Kidney (tissue), 14 donors: ENCODE measurements around the gene INO80D. TPM values are rescaled to one million over a fixed set of nuclear protein-coding genes. Genes with fewer than 3 reads are reported as not detected.
"Not testable (repeated sequence)": the region's sequence is repeated elsewhere in the genome, so short reads cannot be mapped to it uniquely, and the experiment has no call there.

Experiments
- DNase-seq, 5 donors: peaks; one replicate each; pipeline ENCODE4 v3.0.0-alpha.2; 2013 to 2020
- FAIRE-seq: peaks from 2 replicates; lab custom pipeline; 2012; peaks lifted over from hg19 to GRCh38; lab: Jason Lieb, UNC
- H3K27ac ChIP-seq, 2 donors: one replicate each; pipeline ENCODE4 v1.7.0; 2013; ENCODE audit warnings: low read depth in 2 of 2, low read length in 2 of 2, inconsistent platforms in 1 of 2
- H3K27me3 ChIP-seq: one replicate; pipeline ENCODE4 v1.7.1; 2013; ENCODE audit warnings: low read length, inconsistent platforms; ENCODE audit not compliant: control insufficient read depth, insufficient read depth
- H3K36me3 ChIP-seq, 3 donors: one replicate each; pipeline versions ENCODE4 v1.7.0 to v1.7.1; 2013; ENCODE audit warnings: low read length in 3 of 3, control low read depth in 1 of 3, inconsistent platforms in 1 of 3; ENCODE audit not compliant: insufficient read depth in 3 of 3, control insufficient read depth in 2 of 3
- H3K4me1 ChIP-seq, 3 donors: one replicate each; pipeline versions ENCODE4 v1.7.0 to v1.7.1; 2013; ENCODE audit warnings: low read length in 3 of 3, inconsistent platforms in 1 of 3, low read depth in 1 of 3; ENCODE audit not compliant: control insufficient read depth in 2 of 3, insufficient read depth in 2 of 3
- H3K4me3 ChIP-seq, 3 donors: one replicate each; pipeline versions ENCODE4 v1.7.0 to v1.8.1; 2013; ENCODE audit warnings: low read length in 3 of 3, control low read depth in 1 of 3, inconsistent platforms in 1 of 3
- H3K9ac ChIP-seq, 3 donors: one replicate each; pipeline versions ENCODE4 v1.7.0 to v1.7.1; 2013; ENCODE audit warnings: low read length in 3 of 3, control low read depth in 1 of 3, inconsistent platforms in 1 of 3
- H3K9me3 ChIP-seq, 3 donors: one replicate each; pipeline versions ENCODE4 v1.7.0 to v1.7.1; 2013; ENCODE audit warnings: low read length in 3 of 3, control low read depth in 1 of 3, inconsistent platforms in 1 of 3; ENCODE audit not compliant: control insufficient read depth in 2 of 3, insufficient read depth in 1 of 3
- CTCF ChIP-seq: IDR thresholded peaks from 3 replicates; pipeline ENCODE4 v1.5.1; 2012; ENCODE audit warnings: mild to moderate bottlenecking, moderate library complexity, borderline replicate concordance; ENCODE audit not compliant: insufficient read depth; ENCODE audit errors: extremely low read depth
- intact Hi-C: fragments of 100-400 bp; cut with DNase I; formaldehyde crosslinking; loops from one replicate; pipeline ENCODE4 v1.11.1; 2022
- polyA plus RNA-seq: library from polyadenylated mRNA; stranded (reverse); fragments of 350-450 nt; fragmentation: Illumina TruSeq; extraction: RNeasy Lipid Tissue Mini Kit (QIAGEN cat#74804); gene quantifications from one replicate; pipeline ENCODE4 v1.2.3, GENCODE V29; 2014; ENCODE audit warnings: low read depth, low replicate concordance; ENCODE audit not compliant: insufficient read depth
- total RNA-seq: library from RNA; stranded (reverse); fragmentation: NEBNext Ultra II Directional; extraction: Animal tissue kit (Norgen Biotek cat#: 25700); gene quantifications from one replicate; pipeline ENCODE4 v1.2.1, GENCODE V29; 2021
- donor health status: control.
- donor health status: control.
- donor health status: control.
- donor health status: control.
- donor health status: control.
- donor health status: DM: yes; HTN: yes; CAD: no.
- donor health status: Normal renal cell carcinoma (clear cell type).

INO80D gene
- total and polyA plus RNA-seq, 2 donors from 2014 or later = 1.7 to 29.9 TPM

- no peak overlapping the region for H3K4me3 ChIP-seq
- FAIRE-seq = no peak
- H3K9me3 ChIP-seq = no peaks in the 10 kb centered on the region
- intact Hi-C loops = no loop called here
- no peak overlapping the region for H3K27ac ChIP-seq
- no peaks in the 10 kb centered on the region for H3K36me3 ChIP-seq
- H3K9ac ChIP-seq = no peak overlapping the region
- H3K4me1 ChIP-seq = peaks cover 0 to 3% (median 2%) of the 10 kb centered on the region in 3 donors
- TF ChIP-seq CTCF = no peak
- no peak for DNase-seq
- no peaks in the 10 kb centered on the region for H3K27me3 ChIP-seq
Observed at GRCh38 chr2:206082298-206082843, 3.6 kb downstream of the INO80D start.

DNA sequence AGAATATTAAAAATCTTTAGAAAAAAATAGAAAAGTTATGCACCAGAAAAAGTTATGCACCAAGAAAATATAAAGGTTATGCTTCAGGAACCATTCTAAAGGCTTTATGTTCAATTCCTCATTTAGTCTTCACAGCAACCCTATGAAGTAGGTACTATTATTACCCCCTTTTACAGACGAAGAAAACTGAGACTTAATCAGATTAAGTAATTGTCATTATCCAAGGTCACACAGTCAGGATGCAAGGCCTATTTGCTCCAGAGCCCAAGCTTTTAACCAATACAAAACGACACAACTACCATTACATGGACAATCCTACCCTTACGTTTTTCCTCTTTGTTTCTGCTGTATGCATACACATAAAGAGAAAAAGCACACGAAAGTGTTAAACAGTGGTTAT lies 5.0 kb downstream of the INO80D start:
- TF ChIP-seq CTCF = no peak
- H3K4me1 ChIP-seq = peaks cover 0 to 3% (median 0%) of the 10 kb centered on the region in 3 donors
- no peaks in the 10 kb centered on the region for H3K27me3 ChIP-seq
- no peak for FAIRE-seq
- no peak overlapping the region for H3K27ac ChIP-seq
- H3K9me3 ChIP-seq = no peaks in the 10 kb centered on the region
- H3K9ac ChIP-seq = no peak overlapping the region
- H3K36me3 ChIP-seq = no peaks in the 10 kb centered on the region
- no peak overlapping the region for H3K4me3 ChIP-seq
- intact Hi-C loops = no loop called here
- no peak for DNase-seq

GRCh38 chr2:206079699-206080465 lies 6.1 kb downstream of the INO80D start:
- peak in 2 of 5 donors; percentile 42 to 54 for DNase-seq
- Histone ChIP-seq H3K27ac (peak overlapping the region in 1 of 2 donors; percentile 54), H3K9me3 (no peaks in the 10 kb centered on the region), H3K27me3 (no peaks in the 10 kb centered on the region), H3K9ac (no peak overlapping the region), H3K4me1 (peaks cover 0 to 3% (median 0%) of the 10 kb centered on the region in 3 donors), H3K36me3 (no peaks in the 10 kb centered on the region), H3K4me3 (no peak overlapping the region)
- TF ChIP-seq CTCF = no peak
- intact Hi-C loops = no loop called here
- FAIRE-seq = no peak

GRCh38 chr2:206077879-206078278 lies 8.1 kb downstream of the INO80D start:
- intact Hi-C loops, H3K27ac ChIP-seq, H3K36me3 ChIP-seq, DNase-seq, H3K4me3 ChIP-seq, H3K27me3 ChIP-seq, H3K9me3 ChIP-seq, H3K9ac ChIP-seq, FAIRE-seq, H3K4me1 ChIP-seq: not testable (repeated sequence)
